SKM-1 (cell line): ENCODE measurements around the gene FSTL5.
A peak's percentile ranks its signal among the peaks of the same experiment; 100 is the strongest.

Experiments used
- DNase-seq: peaks from one replicate; lab custom pipeline; 2025; ENCODE audit not compliant: unreplicated experiment; lab: John Stamatoyannopoulos, UW

The FSTL5 gene

GRCh38 chr4:161466316-161466715 is 697.5 kb downstream of the FSTL5 start:
- no peak for DNase-seq

GRCh38 chr4:161463436-161463835 is 700.4 kb downstream of the FSTL5 start:
- no peak for DNase-seq

GRCh38 chr4:161457906-161458305 is 705.9 kb downstream of the FSTL5 start:
- DNase-seq: no peak

GRCh38 chr4:161457311-161457710 is 706.5 kb downstream of the FSTL5 start:
- DNase-seq: no peak

- no peak for DNase-seq
These were observed 708.9 kb downstream of the FSTL5 start for GRCh38 chr4:161454860-161455259.

GRCh38 chr4:161448550-161449180 is 715.1 kb downstream of the FSTL5 start:
- no peak for DNase-seq

- DNase-seq: no peak
These were observed 719.2 kb downstream of the FSTL5 start for GRCh38 chr4:161444626-161445025.

GRCh38 chr4:161442921-161443320 is 720.9 kb downstream of the FSTL5 start:
- DNase-seq: no peak

- DNase-seq: no peak
These were observed 725.7 kb downstream of the FSTL5 start for GRCh38 chr4:161438096-161438495.

- DNase-seq: no peak
These were observed 735.4 kb downstream of the FSTL5 start for GRCh38 chr4:161428180-161428965.

- peak; percentile 92 for DNase-seq
These were observed 744.0 kb downstream of the FSTL5 start for GRCh38 chr4:161419822-161420221.

- DNase-seq: no peak
These were observed 751.9 kb downstream of the FSTL5 start for GRCh38 chr4:161411901-161412300.

GRCh38 chr4:161404346-161405110 is 759.3 kb downstream of the FSTL5 start:
- no peak for DNase-seq

- no peak for DNase-seq
These were observed 760.0 kb downstream of the FSTL5 start for GRCh38 chr4:161403781-161404180.

- no peak for DNase-seq
These were observed 770.2 kb downstream of the FSTL5 start for GRCh38 chr4:161393602-161394001.

- DNase-seq: no peak
These were observed 781.1 kb downstream of the FSTL5 start for GRCh38 chr4:161382655-161383054.

- no peak for DNase-seq
These were observed 787.5 kb downstream of the FSTL5 start for GRCh38 chr4:161376275-161376674.

- DNase-seq: no peak
These were observed 799.1 kb downstream of the FSTL5 start for GRCh38 chr4:161364681-161365080.

- no peak for DNase-seq
These were observed 802.8 kb downstream of the FSTL5 start for GRCh38 chr4:161360982-161361381.

- DNase-seq: peak; percentile 5
These were observed 804.3 kb downstream of the FSTL5 start for GRCh38 chr4:161359491-161359890.

- DNase-seq: no peak
These were observed 807.4 kb downstream of the FSTL5 start for GRCh38 chr4:161356351-161356750.

GRCh38 chr4:161350946-161351345 is 812.9 kb downstream of the FSTL5 start:
- no peak for DNase-seq
